Dendritic cell treated with granulocyte-macrophage colony-stimulating factor and Interleukin-4, amounts not matched to agents 40 ng/mL and 50 ng/mL, for 4 days (primary cell): Measurements from ENCODE around the gene NUDCD3.

ENCODE experiments used
- H3K27ac Mint-ChIP-seq: one replicate; pipeline ENCODE4 v1.8.0; 2022; ENCODE audit warnings: mild to moderate bottlenecking, mixed read lengths
- H3K27me3 Mint-ChIP-seq: one replicate; pipeline ENCODE4 v1.8.0; 2022; ENCODE audit warnings: mild to moderate bottlenecking, mixed read lengths
- H3K36me3 Mint-ChIP-seq: one replicate; pipeline ENCODE4 v1.8.0; 2022; ENCODE audit warnings: low read depth, mixed read lengths
- H3K4me1 Mint-ChIP-seq: one replicate; pipeline ENCODE4 v1.8.0; 2022; ENCODE audit warnings: low read depth, mixed read lengths
- H3K4me3 Mint-ChIP-seq: one replicate; pipeline ENCODE4 v1.8.0; 2022; ENCODE audit warnings: mild to moderate bottlenecking, moderate library complexity, mixed read lengths
- H3K9me3 Mint-ChIP-seq: one replicate; pipeline ENCODE4 v1.8.0; 2022; ENCODE audit warnings: mixed read lengths
- intact Hi-C: fragments of 100-400 bp; cut with micrococcal nuclease; formaldehyde crosslinking; loops from one replicate; pipeline ENCODE4 v1.15.0; 2022

Gene NUDCD3

GRCh38 chr7:44380189-44380830 lies 110.1 kb downstream of the NUDCD3 start:
- Mint-ChIP-seq H3K9me3 (no peaks in the 10 kb centered on the region), H3K27ac (peak overlapping the region; percentile 54), H3K4me3 (no peak overlapping the region), H3K4me1 (peaks cover 29% of the 10 kb centered on the region), H3K27me3 (peaks cover 12% of the 10 kb centered on the region), H3K36me3 (peaks cover 38% of the 10 kb centered on the region)
- intact Hi-C loops: no loop called here

- peaks cover 14% of the 10 kb centered on the region for H3K27me3 Mint-ChIP-seq
- no peaks in the 10 kb centered on the region for H3K9me3 Mint-ChIP-seq
- peaks cover 30% of the 10 kb centered on the region for H3K36me3 Mint-ChIP-seq
- H3K27ac Mint-ChIP-seq: peak overlapping the region; percentile 54
- peaks cover 29% of the 10 kb centered on the region for H3K4me1 Mint-ChIP-seq
- intact Hi-C loops: no loop called here
- no peak overlapping the region for H3K4me3 Mint-ChIP-seq
These were observed 110.9 kb downstream of the NUDCD3 start for GRCh38 chr7:44379366-44380188.

GRCh38 chr7:44378744-44379143 lies 111.7 kb downstream of the NUDCD3 start:
- H3K27ac Mint-ChIP-seq: no peak overlapping the region

GRCh38 chr7:44377681-44378421 lies 112.6 kb downstream of the NUDCD3 start:
- H3K36me3 Mint-ChIP-seq: peaks cover 18% of the 10 kb centered on the region
- intact Hi-C loops: no loop called here
- H3K9me3 Mint-ChIP-seq: no peaks in the 10 kb centered on the region
- peaks cover 29% of the 10 kb centered on the region for H3K4me1 Mint-ChIP-seq
- peaks cover 19% of the 10 kb centered on the region for H3K27me3 Mint-ChIP-seq
- H3K27ac Mint-ChIP-seq: peak overlapping the region; percentile 50
- no peak overlapping the region for H3K4me3 Mint-ChIP-seq

More at GRCh38 chr7:44378744-44379143, 111.7 kb downstream of the NUDCD3 start:
- Mint-ChIP-seq H3K9me3 (no peaks in the 10 kb centered on the region), H3K4me1 (peaks cover 29% of the 10 kb centered on the region), H3K4me3 (no peak overlapping the region), H3K27me3 (peaks cover 16% of the 10 kb centered on the region), H3K36me3 (peaks cover 22% of the 10 kb centered on the region)
- intact Hi-C loops: no loop called here

- Mint-ChIP-seq H3K27me3 (peaks cover 19% of the 10 kb centered on the region), H3K4me3 (no peak overlapping the region), H3K4me1 (peaks cover 29% of the 10 kb centered on the region), H3K36me3 (peaks cover 13% of the 10 kb centered on the region), H3K9me3 (no peaks in the 10 kb centered on the region), H3K27ac (peak overlapping the region; percentile 50)
- intact Hi-C loops: no loop called here
These were observed 113.4 kb downstream of the NUDCD3 start for GRCh38 chr7:44377134-44377463.

GRCh38 chr7:44376429-44377133 lies 113.9 kb downstream of the NUDCD3 start:
- Mint-ChIP-seq H3K27ac (peak overlapping the region; percentile 50), H3K36me3 (peaks cover 8% of the 10 kb centered on the region), H3K4me3 (no peak overlapping the region), H3K27me3 (peaks cover 20% of the 10 kb centered on the region), H3K4me1 (peaks cover 29% of the 10 kb centered on the region), H3K9me3 (no peaks in the 10 kb centered on the region)
- intact Hi-C loops: no loop called here

- peaks cover 25% of the 10 kb centered on the region for H3K27me3 Mint-ChIP-seq
- H3K9me3 Mint-ChIP-seq: no peaks in the 10 kb centered on the region
- peaks cover 29% of the 10 kb centered on the region for H3K4me1 Mint-ChIP-seq
- intact Hi-C loops: no loop called here
- no peak overlapping the region for H3K27ac Mint-ChIP-seq
- H3K4me3 Mint-ChIP-seq: no peak overlapping the region
- H3K36me3 Mint-ChIP-seq: peaks cover 1% of the 10 kb centered on the region
These were observed 114.5 kb downstream of the NUDCD3 start for GRCh38 chr7:44375926-44376342.

GRCh38 chr7:44375236-44375699 lies 115.2 kb downstream of the NUDCD3 start:
- no peak overlapping the region for H3K27ac Mint-ChIP-seq
- intact Hi-C loops: no loop called here
- H3K4me3 Mint-ChIP-seq: no peak overlapping the region
- H3K9me3 Mint-ChIP-seq: no peaks in the 10 kb centered on the region
- H3K27me3 Mint-ChIP-seq: peaks cover 27% of the 10 kb centered on the region
- H3K4me1 Mint-ChIP-seq: peaks cover 29% of the 10 kb centered on the region
- no peaks in the 10 kb centered on the region for H3K36me3 Mint-ChIP-seq

GRCh38 chr7:44374007-44374763 lies 116.3 kb downstream of the NUDCD3 start:
- H3K4me1 Mint-ChIP-seq: peaks cover 22% of the 10 kb centered on the region
- no peak overlapping the region for H3K4me3 Mint-ChIP-seq
- H3K27me3 Mint-ChIP-seq: peaks cover 38% of the 10 kb centered on the region
- no peaks in the 10 kb centered on the region for H3K36me3 Mint-ChIP-seq
- no peaks in the 10 kb centered on the region for H3K9me3 Mint-ChIP-seq
- intact Hi-C loops: no loop called here
- H3K27ac Mint-ChIP-seq: no peak overlapping the region

- H3K4me3 Mint-ChIP-seq: no peak overlapping the region
- H3K4me1 Mint-ChIP-seq: peaks cover 15% of the 10 kb centered on the region
- intact Hi-C loops: no loop called here
- H3K9me3 Mint-ChIP-seq: no peaks in the 10 kb centered on the region
- H3K27ac Mint-ChIP-seq: no peak overlapping the region
- H3K36me3 Mint-ChIP-seq: no peaks in the 10 kb centered on the region
- H3K27me3 Mint-ChIP-seq: peaks cover 46% of the 10 kb centered on the region
These were observed 117.1 kb downstream of the NUDCD3 start for GRCh38 chr7:44373418-44373740.

- Mint-ChIP-seq H3K4me1 (peaks cover 10% of the 10 kb centered on the region), H3K27me3 (peaks cover 52% of the 10 kb centered on the region), H3K27ac (no peak overlapping the region), H3K9me3 (no peaks in the 10 kb centered on the region), H3K4me3 (no peak overlapping the region), H3K36me3 (no peaks in the 10 kb centered on the region)
- intact Hi-C loops: no loop called here
These were observed 117.7 kb downstream of the NUDCD3 start for GRCh38 chr7:44372560-44373417.

- H3K4me1 Mint-ChIP-seq: no peaks in the 10 kb centered on the region
- H3K36me3 Mint-ChIP-seq: no peaks in the 10 kb centered on the region
- no peak overlapping the region for H3K27ac Mint-ChIP-seq
- no peaks in the 10 kb centered on the region for H3K9me3 Mint-ChIP-seq
- intact Hi-C loops: no loop called here
- no peak overlapping the region for H3K4me3 Mint-ChIP-seq
- peaks cover 47% of the 10 kb centered on the region for H3K27me3 Mint-ChIP-seq
These were observed 121.6 kb downstream of the NUDCD3 start for GRCh38 chr7:44368885-44369284.
